Measurements from ENCODE around the gene KIF4B. TPM values are rescaled to one million over a fixed set of nuclear protein-coding genes. Genes with fewer than 3 reads are reported as not detected.
A peak's percentile ranks its signal among the peaks of the same experiment; 100 is the strongest.

KIF4B gene
- total RNA-seq = not detected
- polyA plus RNA-seq (ENCODE audit: insufficient read depth, low read depth, low replicate concordance) = not detected
- long read RNA-seq, donor 1 = 0 reads
- long read RNA-seq, donor 2 = 0 reads
- long read RNA-seq, donor 3 = 0 reads
- long read RNA-seq, donor 4 = 0 reads
- long read RNA-seq, donor 5 = 0 reads
- long read RNA-seq, donor 6 = 0 reads
- long read RNA-seq, donor 7 = 0 reads
- long read RNA-seq, donor 8, full-length matches to known transcripts = 2 of 2 reads
- long read RNA-seq, donor 8, partial matches to known transcripts = 0 of 2 reads
- long read RNA-seq, donor 8, other reads (novel, unspliced or antisense) = 0 of 2 reads
- long read RNA-seq, donor 9, full-length matches to known transcripts = 1 of 1 reads
- long read RNA-seq, donor 9, partial matches to known transcripts = 0 of 1 reads
- long read RNA-seq, donor 9, other reads (novel, unspliced or antisense) = 0 of 1 reads
- long read RNA-seq, donor 10 = 0 reads

GRCh38 chr5:155013526-155013925, at the start of gene KIF4B:
Gene KIF4B, plus strand, starts transcription at chr5:155013755. Its CDS starts 105 bp downstream, at chr5:155013860.
- Histone ChIP-seq H3K9ac (ENCODE audit: low read length in 3 of 3) (no peak within 1 kb of the TSS), H3K4me1 (ENCODE audit: control insufficient read depth in 2 of 3, insufficient read depth in 2 of 3, low read depth in 1 of 3, low read length in 3 of 3) (no peaks in the 10 kb centered on the region), H3K36me3 (ENCODE audit: control insufficient read depth in 2 of 3, insufficient read depth in 3 of 3, low read length in 3 of 3) (no peaks in the 10 kb centered on the region), H3K27me3 (ENCODE audit: control insufficient read depth, insufficient read depth, low read length) (no peaks in the 10 kb centered on the region), H3K27ac (ENCODE audit: low read depth in 2 of 2, low read length in 2 of 2) (no peak within 1 kb of the TSS), H3K4me3 (ENCODE audit: low read length in 3 of 3) (no peak within 1 kb of the TSS), H3K9me3 (ENCODE audit: control insufficient read depth in 2 of 3, insufficient read depth in 1 of 3, low read length in 3 of 3) (no peaks in the 10 kb centered on the region)
- FAIRE-seq = no peak
- no peak for TF ChIP-seq CTCF (IDR thresholded peaks at IDR 0.05; ENCODE audit: borderline replicate concordance, extremely low read depth, insufficient read depth)
- intact Hi-C loops (cut with DNase I) = no loop called here
- DNase-seq = no peak

GRCh38 chr5:154966081-154966841, 47.3 kb upstream of the KIF4B start:
- peak in 1 of 5 donors; percentile 12 for DNase-seq
- Histone ChIP-seq H3K27ac (ENCODE audit: low read depth in 2 of 2, low read length in 2 of 2) (peak overlapping the region in 1 of 2 donors; percentile 78), H3K27me3 (ENCODE audit: control insufficient read depth, insufficient read depth, low read length) (no peaks in the 10 kb centered on the region), H3K9ac (ENCODE audit: low read length in 3 of 3) (no peak overlapping the region), H3K36me3 (ENCODE audit: control insufficient read depth in 2 of 3, insufficient read depth in 3 of 3, low read length in 3 of 3) (peaks cover 0 to 14% (median 6%) of the 10 kb centered on the region in 3 donors), H3K9me3 (ENCODE audit: control insufficient read depth in 2 of 3, insufficient read depth in 1 of 3, low read length in 3 of 3) (no peaks in the 10 kb centered on the region), H3K4me1 (ENCODE audit: control insufficient read depth in 2 of 3, insufficient read depth in 2 of 3, low read depth in 1 of 3, low read length in 3 of 3) (no peaks in the 10 kb centered on the region), H3K4me3 (ENCODE audit: low read length in 3 of 3) (no peak overlapping the region)
- TF ChIP-seq CTCF (IDR thresholded peaks at IDR 0.05; ENCODE audit: borderline replicate concordance, extremely low read depth, insufficient read depth) = no peak
- intact Hi-C loops (cut with DNase I) = no loop called here
- FAIRE-seq = no peak

- intact Hi-C loops (cut with DNase I) = no loop called here
- no peaks in the 10 kb centered on the region for H3K4me1 ChIP-seq (ENCODE audit: control insufficient read depth in 2 of 3, insufficient read depth in 2 of 3, low read depth in 1 of 3, low read length in 3 of 3)
- no peak overlapping the region for H3K4me3 ChIP-seq (ENCODE audit: low read length in 3 of 3)
- peaks cover 0 to 14% (median 6%) of the 10 kb centered on the region in 3 donors for H3K36me3 ChIP-seq (ENCODE audit: control insufficient read depth in 2 of 3, insufficient read depth in 3 of 3, low read length in 3 of 3)
- no peaks in the 10 kb centered on the region for H3K27me3 ChIP-seq (ENCODE audit: control insufficient read depth, insufficient read depth, low read length)
- FAIRE-seq = no peak
- no peak for TF ChIP-seq CTCF (IDR thresholded peaks at IDR 0.05; ENCODE audit: borderline replicate concordance, extremely low read depth, insufficient read depth)
- H3K9me3 ChIP-seq (ENCODE audit: control insufficient read depth in 2 of 3, insufficient read depth in 1 of 3, low read length in 3 of 3) = no peaks in the 10 kb centered on the region
- H3K27ac ChIP-seq (ENCODE audit: low read depth in 2 of 2, low read length in 2 of 2) = peak overlapping the region in 1 of 2 donors; percentile 41
- no peak for DNase-seq
- H3K9ac ChIP-seq (ENCODE audit: low read length in 3 of 3) = no peak overlapping the region
These were observed 46.7 kb upstream of the KIF4B start for GRCh38 chr5:154966874-154967273.

Data from kidney (tissue), 22 donors.